Nephron (organoid): ENCODE measurements around the gene TPI1.

Experiments used
- H3K27ac Mint-ChIP-seq, 3 experiments: 2 replicates each; pipeline ENCODE4 v1.8.0; 2020; ENCODE audit warnings: mixed read lengths in 3 of 3, mild to moderate bottlenecking in 2 of 3, moderate library complexity in 1 of 3
- H3K27me3 Mint-ChIP-seq: 2 replicates; pipeline ENCODE4 v1.8.0; 2021; ENCODE audit warnings: low read depth, mild to moderate bottlenecking, moderate library complexity, mixed read lengths
- H3K36me3 Mint-ChIP-seq: 2 replicates; pipeline ENCODE4 v1.8.0; 2020; ENCODE audit warnings: low read depth, mixed read lengths
- H3K4me1 Mint-ChIP-seq: 2 replicates; pipeline ENCODE4 v1.8.0; 2020; ENCODE audit warnings: mixed read lengths
- H3K4me3 Mint-ChIP-seq, 3 experiments: 2 replicates each; pipeline ENCODE4 v1.8.0; 2020; ENCODE audit warnings: mild to moderate bottlenecking in 3 of 3, mixed read lengths in 3 of 3, moderate library complexity in 2 of 3
- H3K9me3 Mint-ChIP-seq: 2 replicates; pipeline ENCODE4 v1.8.0; 2020; ENCODE audit warnings: mixed read lengths
- TF ChIP-seq, protein P1 (sequence below), 3 experiments: fragments of 200-600 bp; sonication (generic); IDR thresholded peaks; one replicate each; pipeline ENCODE4 v1.5.0; 2021; ENCODE audit warnings: antibody characterized with exemption in 3 of 3; ENCODE audit not compliant: unreplicated experiment in 3 of 3

TPI1 gene

DNA sequence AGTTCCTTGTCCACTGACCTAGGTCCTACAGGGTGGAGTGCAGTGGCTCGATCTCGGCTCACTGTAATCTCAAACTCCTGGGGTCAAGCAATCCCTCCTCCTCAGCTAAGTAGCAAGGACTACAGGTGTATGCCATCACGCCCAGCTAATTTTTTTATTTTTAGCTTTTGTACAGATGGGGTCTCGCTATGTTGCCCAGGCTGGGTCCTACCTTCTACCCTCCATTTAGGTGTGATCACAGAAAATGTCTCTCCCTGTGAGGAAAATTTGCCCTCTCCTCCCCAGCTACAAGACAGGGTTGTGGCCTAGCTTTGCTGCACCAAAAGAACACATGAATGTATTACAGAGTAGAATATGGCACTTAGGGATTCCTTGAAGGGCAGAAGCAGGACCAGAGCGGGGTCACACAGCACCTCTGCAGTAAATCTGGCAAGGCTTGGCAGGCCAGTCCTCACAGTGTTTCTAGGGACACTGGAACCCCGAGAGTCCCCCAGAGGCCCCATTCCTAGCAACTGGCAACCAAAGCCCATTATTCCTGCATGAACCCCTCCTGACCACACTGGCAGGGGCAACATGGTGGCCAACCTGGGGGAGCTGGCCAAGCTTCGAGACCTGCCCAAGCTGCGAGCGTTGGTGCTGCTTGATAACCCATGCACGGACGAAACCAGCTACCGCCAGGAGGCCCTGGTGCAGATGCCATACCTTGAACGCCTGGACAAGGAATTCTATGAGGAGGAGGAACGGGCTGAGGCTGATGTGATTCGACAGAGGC lies 45.0 kb downstream of the TPI1 start:
- peak overlapping the region in 1 of 3 experiments; percentile 5 for H3K27ac Mint-ChIP-seq
- no peaks in the 10 kb centered on the region for H3K9me3 Mint-ChIP-seq
- peaks cover 6% of the 10 kb centered on the region for H3K4me1 Mint-ChIP-seq
- no peaks in the 10 kb centered on the region for H3K36me3 Mint-ChIP-seq
- peaks cover 37% of the 10 kb centered on the region for H3K27me3 Mint-ChIP-seq
- peak overlapping the region; percentile 64 to 77 (median 65) for H3K4me3 Mint-ChIP-seq
- TF ChIP-seq, protein P1, sequence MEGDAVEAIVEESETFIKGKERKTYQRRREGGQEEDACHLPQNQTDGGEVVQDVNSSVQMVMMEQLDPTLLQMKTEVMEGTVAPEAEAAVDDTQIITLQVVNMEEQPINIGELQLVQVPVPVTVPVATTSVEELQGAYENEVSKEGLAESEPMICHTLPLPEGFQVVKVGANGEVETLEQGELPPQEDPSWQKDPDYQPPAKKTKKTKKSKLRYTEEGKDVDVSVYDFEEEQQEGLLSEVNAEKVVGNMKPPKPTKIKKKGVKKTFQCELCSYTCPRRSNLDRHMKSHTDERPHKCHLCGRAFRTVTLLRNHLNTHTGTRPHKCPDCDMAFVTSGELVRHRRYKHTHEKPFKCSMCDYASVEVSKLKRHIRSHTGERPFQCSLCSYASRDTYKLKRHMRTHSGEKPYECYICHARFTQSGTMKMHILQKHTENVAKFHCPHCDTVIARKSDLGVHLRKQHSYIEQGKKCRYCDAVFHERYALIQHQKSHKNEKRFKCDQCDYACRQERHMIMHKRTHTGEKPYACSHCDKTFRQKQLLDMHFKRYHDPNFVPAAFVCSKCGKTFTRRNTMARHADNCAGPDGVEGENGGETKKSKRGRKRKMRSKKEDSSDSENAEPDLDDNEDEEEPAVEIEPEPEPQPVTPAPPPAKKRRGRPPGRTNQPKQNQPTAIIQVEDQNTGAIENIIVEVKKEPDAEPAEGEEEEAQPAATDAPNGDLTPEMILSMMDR (IDR thresholded peaks at IDR 0.05; ENCODE audit: unreplicated experiment in 3 of 3), result no peak

GRCh38 chr12:6914246-6914946 lies 47.1 kb downstream of the TPI1 start, which contains the start of gene ENO2:
ENO2 (plus strand) TSS chr12:6914580; CDS start chr12:6915833, 1,253 bp downstream.
- Mint-ChIP-seq H3K4me3 (peak within 1 kb of the TSS; percentile 89 to 97 (median 91)), H3K4me1 (peaks cover 6% of the 10 kb centered on the region), H3K9me3 (no peaks in the 10 kb centered on the region), H3K27ac (peak within 1 kb of the TSS; percentile 46 to 83 (median 80)), H3K27me3 (peaks cover 37% of the 10 kb centered on the region), H3K36me3 (peaks cover 4% of the 10 kb centered on the region)
- TF ChIP-seq, protein P1 (IDR thresholded peaks at IDR 0.05; ENCODE audit: unreplicated experiment in 3 of 3), result no peak

GRCh38 chr12:6914947-6915788 lies 47.8 kb downstream of the TPI1 start:
- TF ChIP-seq, protein P1 (IDR thresholded peaks at IDR 0.05; ENCODE audit: unreplicated experiment in 3 of 3), result no peak
- Mint-ChIP-seq H3K27ac (peak overlapping the region; percentile 46 to 83 (median 80)), H3K27me3 (peaks cover 37% of the 10 kb centered on the region), H3K4me3 (peak overlapping the region; percentile 89 to 97 (median 91)), H3K4me1 (peaks cover 6% of the 10 kb centered on the region), H3K36me3 (peaks cover 4% of the 10 kb centered on the region), H3K9me3 (no peaks in the 10 kb centered on the region)

DNA sequence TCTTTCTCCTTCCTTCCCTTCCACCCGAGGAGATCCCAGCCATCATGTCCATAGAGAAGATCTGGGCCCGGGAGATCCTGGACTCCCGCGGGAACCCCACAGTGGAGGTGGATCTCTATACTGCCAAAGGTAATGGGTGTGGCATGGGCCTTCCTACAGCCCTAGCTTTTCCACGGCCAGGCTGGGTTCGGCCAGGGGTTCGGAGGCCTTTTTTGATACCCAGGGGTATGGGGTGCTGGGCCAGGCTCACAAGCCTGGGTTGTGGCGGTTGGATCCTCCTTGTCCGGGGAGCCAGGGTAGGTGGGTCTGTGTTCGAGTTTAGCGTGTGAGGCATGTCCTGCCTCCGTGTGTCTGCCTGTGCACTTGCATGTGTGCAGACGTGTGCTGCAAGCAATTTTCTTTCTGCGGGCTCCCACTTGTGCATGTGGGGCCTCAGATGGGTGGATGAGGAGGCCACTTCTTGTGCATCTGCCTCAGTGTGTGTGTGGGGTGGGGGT lies 48.5 kb downstream of the TPI1 start:
- TF ChIP-seq, protein P1 (IDR thresholded peaks at IDR 0.05; ENCODE audit: unreplicated experiment in 3 of 3), result no peak
- Mint-ChIP-seq H3K36me3 (peaks cover 4% of the 10 kb centered on the region), H3K27ac (no peak overlapping the region), H3K27me3 (peaks cover 36% of the 10 kb centered on the region), H3K4me3 (peak overlapping the region; percentile 72 to 97 (median 89)), H3K4me1 (peaks cover 6% of the 10 kb centered on the region), H3K9me3 (no peaks in the 10 kb centered on the region)

DNA sequence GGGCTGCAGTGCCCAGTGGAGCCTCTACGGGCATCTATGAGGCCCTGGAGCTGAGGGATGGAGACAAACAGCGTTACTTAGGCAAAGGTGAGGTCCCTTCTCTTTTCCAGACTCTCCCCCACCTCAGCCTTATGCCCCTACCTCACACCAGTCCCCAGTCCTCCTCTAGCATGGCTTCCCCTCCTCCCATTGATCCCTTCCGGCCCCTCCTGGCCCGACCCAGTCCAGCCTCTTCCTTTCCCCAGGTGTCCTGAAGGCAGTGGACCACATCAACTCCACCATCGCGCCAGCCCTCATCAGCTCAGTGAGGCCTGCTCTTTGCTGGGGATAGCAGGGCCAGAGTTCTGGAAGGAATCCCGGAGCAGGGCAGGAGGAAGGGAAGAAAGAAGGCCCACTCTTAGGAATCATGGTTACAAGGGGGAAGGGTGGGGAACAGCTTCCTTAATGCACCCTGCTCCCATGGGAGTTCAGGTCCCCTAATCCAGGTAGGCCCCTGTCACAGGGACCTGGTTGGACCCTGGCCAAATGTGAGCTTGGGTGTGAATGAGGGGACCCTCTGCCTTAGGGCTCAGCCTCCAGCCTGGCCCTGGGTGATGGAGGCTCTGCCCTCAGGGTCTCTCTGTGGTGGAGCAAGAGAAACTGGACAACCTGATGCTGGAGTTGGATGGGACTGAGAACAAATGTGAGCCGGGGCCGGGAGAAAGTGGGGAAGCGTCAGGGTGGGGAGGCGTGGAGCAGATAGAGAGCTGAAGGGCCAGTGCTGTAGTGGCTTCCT lies 49.3 kb downstream of the TPI1 start:
- TF ChIP-seq, protein P1 (IDR thresholded peaks at IDR 0.05; ENCODE audit: unreplicated experiment in 3 of 3), result no peak
- H3K9me3 Mint-ChIP-seq, result no peaks in the 10 kb centered on the region
- peaks cover 4% of the 10 kb centered on the region for H3K36me3 Mint-ChIP-seq
- no peak overlapping the region for H3K27ac Mint-ChIP-seq
- H3K4me3 Mint-ChIP-seq, result peak overlapping the region; percentile 50 to 97 (median 74)
- H3K4me1 Mint-ChIP-seq, result peaks cover 6% of the 10 kb centered on the region
- H3K27me3 Mint-ChIP-seq, result peaks cover 29% of the 10 kb centered on the region
